HEK293T (cell line): ENCODE measurements around the gene WDR45B.
"Not testable (repeated sequence)": the region's sequence is repeated elsewhere in the genome, so short reads cannot be mapped to it uniquely, and the experiment has no call there.

ENCODE experiments used
- BHLHE40 ChIP-seq: fragments of 450-650 bp; IDR thresholded peaks from 2 replicates; pipeline ENCODE4 v1.6.1; 2016; ENCODE audit warnings: mild to moderate bottlenecking, moderate library complexity, borderline replicate concordance
- SUZ12 ChIP-seq: fragments of 450-650 bp; IDR thresholded peaks from 2 replicates; pipeline ENCODE4 v1.6.1; 2016; ENCODE audit warnings: mild to moderate bottlenecking

- TF ChIP-seq BHLHE40, SUZ12: not testable (repeated sequence)
Observed at GRCh38 chr17:82579969-82580368, 68.3 kb downstream of the WDR45B start.
